Measurements from ENCODE around the gene FURIN. TPM values are rescaled to one million over a fixed set of nuclear protein-coding genes. Genes with fewer than 3 reads are reported as not detected.

FURIN gene
- total RNA-seq, 1 donor from 2014 or later, result 8.3 TPM

DNA sequence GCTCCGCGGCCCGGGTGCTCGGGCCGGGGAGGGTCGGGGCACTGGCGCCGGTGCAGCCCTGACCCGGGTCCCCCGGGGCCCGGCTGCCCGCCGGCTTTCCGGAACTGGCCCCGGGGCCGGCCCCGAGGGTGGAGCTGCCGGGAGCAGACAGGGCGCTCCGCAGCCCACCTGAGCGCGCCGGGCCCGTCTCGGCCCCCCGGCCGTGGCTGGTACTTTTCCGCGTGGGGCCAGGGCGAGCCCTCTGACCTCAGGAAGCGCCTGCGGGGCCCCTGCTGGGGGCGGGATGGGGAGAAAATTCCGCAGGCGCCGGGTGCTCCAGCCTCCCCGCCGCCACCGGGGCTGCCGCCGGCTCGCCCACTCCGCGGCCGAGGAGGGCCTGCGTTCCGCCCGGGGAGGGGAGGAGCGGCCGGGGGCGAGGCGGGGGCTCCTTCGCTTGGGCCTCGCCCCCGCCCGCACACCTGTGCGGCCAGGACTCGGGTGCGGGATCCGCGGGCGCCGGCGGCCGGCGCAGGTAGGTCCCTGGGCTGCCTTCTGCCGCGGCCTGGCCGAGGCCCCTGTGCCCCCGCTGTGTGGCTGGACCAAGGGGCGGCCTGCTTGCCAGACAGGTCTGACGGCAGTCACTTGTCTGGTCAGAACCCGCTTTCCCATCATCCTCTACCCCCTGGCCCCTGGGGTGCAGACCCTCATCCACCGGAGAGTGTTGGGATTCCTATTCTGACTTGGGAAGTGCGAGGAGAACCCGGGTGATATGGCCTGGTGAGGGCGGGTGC is 3.5 kb downstream of the FURIN start:
- peak; percentile 56 for DNase-seq (ENCODE audit: low spot score)
- H3K27ac Mint-ChIP-seq, result no peak overlapping the region
- peaks cover 5% of the 10 kb centered on the region for H3K27me3 Mint-ChIP-seq (ENCODE audit: insufficient read depth, low read depth)
- Histone ChIP-seq H3K36me3 (no peaks in the 10 kb centered on the region), H3K27me3 (no peaks in the 10 kb centered on the region), H3K4me3 (peak overlapping the region; percentile 94), H3K9me3 (ENCODE audit: low read depth) (no peaks in the 10 kb centered on the region), H2AFZ (replicated peaks) (peak overlapping the region; percentile 71), H3K79me2 (ENCODE audit: low read depth) (peaks cover 6% of the 10 kb centered on the region), H3F3A (ENCODE audit: low read depth) (peaks cover 36% of the 10 kb centered on the region), H3K27ac (no peak overlapping the region), H3K4me1 (peaks cover 41% of the 10 kb centered on the region), H3K9ac (no peak overlapping the region), H4K20me1 (ENCODE audit: low read depth) (peaks cover 17% of the 10 kb centered on the region), H3K4me2 (peak overlapping the region; percentile 98)
- peaks cover 47% of the 10 kb centered on the region for H3K4me1 Mint-ChIP-seq
- no peak for TF ChIP-seq EZH2phosphoT487 (IDR thresholded peaks at IDR 0.05)
- TF ChIP-seq, protein P1, sequence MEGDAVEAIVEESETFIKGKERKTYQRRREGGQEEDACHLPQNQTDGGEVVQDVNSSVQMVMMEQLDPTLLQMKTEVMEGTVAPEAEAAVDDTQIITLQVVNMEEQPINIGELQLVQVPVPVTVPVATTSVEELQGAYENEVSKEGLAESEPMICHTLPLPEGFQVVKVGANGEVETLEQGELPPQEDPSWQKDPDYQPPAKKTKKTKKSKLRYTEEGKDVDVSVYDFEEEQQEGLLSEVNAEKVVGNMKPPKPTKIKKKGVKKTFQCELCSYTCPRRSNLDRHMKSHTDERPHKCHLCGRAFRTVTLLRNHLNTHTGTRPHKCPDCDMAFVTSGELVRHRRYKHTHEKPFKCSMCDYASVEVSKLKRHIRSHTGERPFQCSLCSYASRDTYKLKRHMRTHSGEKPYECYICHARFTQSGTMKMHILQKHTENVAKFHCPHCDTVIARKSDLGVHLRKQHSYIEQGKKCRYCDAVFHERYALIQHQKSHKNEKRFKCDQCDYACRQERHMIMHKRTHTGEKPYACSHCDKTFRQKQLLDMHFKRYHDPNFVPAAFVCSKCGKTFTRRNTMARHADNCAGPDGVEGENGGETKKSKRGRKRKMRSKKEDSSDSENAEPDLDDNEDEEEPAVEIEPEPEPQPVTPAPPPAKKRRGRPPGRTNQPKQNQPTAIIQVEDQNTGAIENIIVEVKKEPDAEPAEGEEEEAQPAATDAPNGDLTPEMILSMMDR (IDR thresholded peaks at IDR 0.05), result no peak
- no peak for TF ChIP-seq EZH2 (IDR thresholded peaks at IDR 0.05)
- H3K9me3 Mint-ChIP-seq, result no peaks in the 10 kb centered on the region
- peaks cover 9% of the 10 kb centered on the region for H3K36me3 Mint-ChIP-seq
- peak overlapping the region; percentile 87 for H3K4me3 Mint-ChIP-seq

DNA sequence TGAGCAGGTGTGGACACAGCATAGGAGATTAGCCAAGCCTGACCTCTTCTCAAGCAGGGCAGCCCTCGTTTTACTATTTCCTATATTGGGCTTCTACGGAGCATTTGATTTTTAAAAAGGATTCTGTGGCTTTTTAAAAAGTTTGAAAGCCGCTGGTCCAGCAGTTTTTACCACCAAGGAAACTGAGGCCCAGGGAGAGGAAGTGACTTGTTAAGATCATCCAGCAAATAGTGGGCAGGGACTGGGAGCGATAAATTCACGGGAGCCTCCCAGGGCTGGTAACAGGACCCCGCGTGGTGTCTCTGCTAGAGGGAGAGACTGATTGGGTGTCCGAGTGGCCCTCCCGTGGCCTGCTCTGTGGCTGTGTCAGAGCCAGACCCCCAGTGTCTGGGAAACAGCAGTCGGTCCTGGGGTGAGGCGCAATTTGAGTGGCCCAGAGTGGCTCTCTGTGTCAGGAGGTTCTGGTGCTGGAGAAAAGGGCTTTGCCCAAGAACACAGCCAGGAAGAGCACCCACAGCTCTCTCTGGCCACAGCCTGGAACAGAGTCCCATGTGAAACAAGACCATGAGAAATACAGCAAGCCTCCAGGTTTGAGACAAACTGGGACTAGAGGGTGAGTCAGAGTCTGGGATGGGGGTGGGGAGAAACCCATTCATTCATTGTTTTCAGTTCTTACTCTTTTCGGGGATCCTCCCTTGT is 4.2 kb downstream of the FURIN start:
- Histone ChIP-seq H3K4me2 (peak overlapping the region; percentile 98), H3K27ac (no peak overlapping the region), H2AFZ (replicated peaks) (no peak overlapping the region), H3K79me2 (ENCODE audit: low read depth) (peaks cover 6% of the 10 kb centered on the region), H3F3A (ENCODE audit: low read depth) (peaks cover 36% of the 10 kb centered on the region), H3K4me3 (peak overlapping the region; percentile 94), H3K9me3 (ENCODE audit: low read depth) (no peaks in the 10 kb centered on the region), H3K27me3 (no peaks in the 10 kb centered on the region), H3K9ac (no peak overlapping the region), H3K4me1 (peaks cover 41% of the 10 kb centered on the region), H4K20me1 (ENCODE audit: low read depth) (peaks cover 17% of the 10 kb centered on the region), H3K36me3 (no peaks in the 10 kb centered on the region)
- H3K27me3 Mint-ChIP-seq (ENCODE audit: insufficient read depth, low read depth), result peaks cover 2% of the 10 kb centered on the region
- H3K27ac Mint-ChIP-seq, result no peak overlapping the region
- H3K4me1 Mint-ChIP-seq, result peaks cover 47% of the 10 kb centered on the region
- TF ChIP-seq EZH2phosphoT487 (IDR thresholded peaks at IDR 0.05) (no peak), EZH2 (IDR thresholded peaks at IDR 0.05) (no peak)
- TF ChIP-seq, protein P1 (IDR thresholded peaks at IDR 0.05), result no peak
- H3K9me3 Mint-ChIP-seq, result no peaks in the 10 kb centered on the region
- peaks cover 12% of the 10 kb centered on the region for H3K36me3 Mint-ChIP-seq
- peak overlapping the region; percentile 87 for H3K4me3 Mint-ChIP-seq
- DNase-seq (ENCODE audit: low spot score), result no peak

DNA sequence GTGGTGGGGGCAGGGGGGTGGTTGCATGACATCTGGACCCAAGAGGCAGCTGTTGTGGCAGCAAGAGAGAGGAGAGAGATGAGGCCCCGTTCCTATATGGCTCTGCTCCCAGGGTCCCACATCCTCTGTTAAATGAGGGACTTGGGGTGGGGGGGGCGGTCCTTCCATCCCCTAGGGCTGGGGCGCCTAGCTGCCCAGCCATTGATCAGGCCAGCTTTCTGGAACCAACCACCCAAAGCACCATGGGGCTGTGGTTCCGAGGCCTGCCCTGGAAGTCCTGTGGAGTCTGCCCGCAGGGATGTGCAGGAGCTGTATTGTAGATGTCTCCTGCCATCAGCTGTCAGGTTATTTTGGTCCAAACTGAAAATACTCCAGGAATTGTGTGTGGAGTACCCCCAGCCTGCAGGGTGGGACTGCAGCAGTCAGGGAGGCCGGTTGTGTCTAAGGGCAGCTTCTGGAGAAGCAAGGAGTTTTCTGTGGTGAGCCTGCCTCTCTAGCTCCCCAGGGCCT is 5.2 kb downstream of the FURIN start:
- H3K4me2 ChIP-seq, result peak overlapping the region; percentile 98
- Mint-ChIP-seq H3K27me3 (ENCODE audit: insufficient read depth, low read depth) (peaks cover under 1% of the 10 kb centered on the region), H3K9me3 (no peaks in the 10 kb centered on the region), H3K36me3 (peaks cover 18% of the 10 kb centered on the region), H3K4me3 (peak overlapping the region; percentile 87), H3K27ac (no peak overlapping the region), H3K4me1 (peaks cover 45% of the 10 kb centered on the region)
- no peak overlapping the region for H2AFZ ChIP-seq (replicated peaks)
- DNase-seq (ENCODE audit: low spot score), result no peak
- H3K9ac ChIP-seq, result no peak overlapping the region
- H3K4me1 ChIP-seq, result peaks cover 41% of the 10 kb centered on the region
- no peak overlapping the region for H3K4me3 ChIP-seq
- peaks cover 6% of the 10 kb centered on the region for H3K79me2 ChIP-seq (ENCODE audit: low read depth)
- TF ChIP-seq, protein P1 (IDR thresholded peaks at IDR 0.05), result no peak
- TF ChIP-seq EZH2 (IDR thresholded peaks at IDR 0.05) (no peak), EZH2phosphoT487 (IDR thresholded peaks at IDR 0.05) (no peak)
- no peaks in the 10 kb centered on the region for H3K36me3 ChIP-seq
- H3F3A ChIP-seq (ENCODE audit: low read depth), result peaks cover 36% of the 10 kb centered on the region
- no peak overlapping the region for H3K27ac ChIP-seq
- H3K27me3 ChIP-seq, result no peaks in the 10 kb centered on the region
- H4K20me1 ChIP-seq (ENCODE audit: low read depth), result peaks cover 17% of the 10 kb centered on the region
- no peaks in the 10 kb centered on the region for H3K9me3 ChIP-seq (ENCODE audit: low read depth)
